SJSA1 (cell line): ENCODE results near the gene GBP7. TPM values are rescaled to one million over a fixed set of nuclear protein-coding genes. Genes with fewer than 3 reads are reported as not detected.

Source experiments
- DNase-seq, 2 experiments: peaks; one replicate each; pipeline ENCODE4 v3.0.0-alpha.2; 2015 to 2020; ENCODE audit warnings: low spot score in 2 of 2, low read depth in 1 of 2
- H3K27ac ChIP-seq: fragments of 250-450 bp; sonication (Bioruptor Pico); 2 replicates; pipeline ENCODE4 v1.5.1; 2020; ENCODE audit warnings: mild to moderate bottlenecking, moderate library complexity
- H3K27me3 ChIP-seq: fragments of 250-450 bp; sonication (Bioruptor Pico); replicated peaks from 2 replicates; pipeline ENCODE4 v1.5.1; 2020; ENCODE audit warnings: mild to moderate bottlenecking, moderate library complexity
- H3K36me3 ChIP-seq: fragments of 250-450 bp; sonication (Bioruptor Pico); 2 replicates; pipeline ENCODE4 v1.5.1; 2020; ENCODE audit warnings: mild to moderate bottlenecking
- H3K4me1 ChIP-seq: fragments of 250-450 bp; sonication (Bioruptor Pico); replicated peaks from 2 replicates; pipeline ENCODE4 v1.6.1; 2021; ENCODE audit warnings: mild to moderate bottlenecking
- H3K4me3 ChIP-seq: fragments of 250-450 bp; sonication (Bioruptor Pico); 2 replicates; pipeline ENCODE4 v1.5.1; 2020; ENCODE audit warnings: mild to moderate bottlenecking
- H3K9me3 ChIP-seq: fragments of 250-450 bp; sonication (Bioruptor Pico); replicated peaks from 2 replicates; pipeline ENCODE4 v1.5.1; 2020; ENCODE audit warnings: mild to moderate bottlenecking
- total RNA-seq: library from RNA; depleted of rRNA; stranded (reverse); fragments of >200 nt; shearing (Covaris generic); gene quantifications from 2 replicates; pipeline ENCODE4 v1.2.3, GENCODE V29; 2014

Gene GBP7
- total RNA-seq, 1 experiment from 2014 or later, result not detected

- H3K36me3 ChIP-seq, result peaks cover 4% of the 10 kb centered on the region; the same call in 1 of the 2 replicates
- H3K4me3 ChIP-seq, result peak overlapping the region; percentile 32
- H3K27ac ChIP-seq, result peak overlapping the region; percentile 33
- H3K4me1 ChIP-seq, result peaks cover 15% of the 10 kb centered on the region
- no peak for DNase-seq
- no peaks in the 10 kb centered on the region for H3K9me3 ChIP-seq
- H3K27me3 ChIP-seq, result no peaks in the 10 kb centered on the region
Measured at GRCh38 chr1:89125240-89125912, 50.4 kb downstream of the GBP7 start.

- Histone ChIP-seq H3K27me3 (no peaks in the 10 kb centered on the region), H3K4me1 (peaks cover 6% of the 10 kb centered on the region), H3K4me3 (no peak overlapping the region), H3K36me3 (peaks cover 33% of the 10 kb centered on the region), H3K9me3 (no peaks in the 10 kb centered on the region), H3K27ac (no peak overlapping the region)
- no peak for DNase-seq
Measured at GRCh38 chr1:89121641-89122040, 54.2 kb downstream of the GBP7 start.

GRCh38 chr1:89114662-89115061 lies 61.1 kb downstream of the GBP7 start:
- no peaks in the 10 kb centered on the region for H3K27me3 ChIP-seq
- no peak for DNase-seq
- H3K9me3 ChIP-seq, result no peaks in the 10 kb centered on the region
- no peak overlapping the region for H3K4me3 ChIP-seq
- peaks cover 38% of the 10 kb centered on the region for H3K36me3 ChIP-seq
- H3K27ac ChIP-seq, result no peak overlapping the region
- no peaks in the 10 kb centered on the region for H3K4me1 ChIP-seq

GRCh38 chr1:89112871-89113613 lies 62.8 kb downstream of the GBP7 start:
- DNase-seq, result no peak
- Histone ChIP-seq H3K27ac (no peak overlapping the region), H3K9me3 (no peaks in the 10 kb centered on the region), H3K4me3 (no peak overlapping the region), H3K36me3 (peaks cover 35% of the 10 kb centered on the region), H3K4me1 (no peaks in the 10 kb centered on the region), H3K27me3 (no peaks in the 10 kb centered on the region)

GRCh38 chr1:89104687-89105086 lies 71.1 kb downstream of the GBP7 start:
- H3K36me3 ChIP-seq, result peaks cover 23% of the 10 kb centered on the region
- no peaks in the 10 kb centered on the region for H3K4me1 ChIP-seq
- H3K4me3 ChIP-seq, result no peak overlapping the region
- no peak for DNase-seq
- H3K9me3 ChIP-seq, result no peaks in the 10 kb centered on the region
- no peaks in the 10 kb centered on the region for H3K27me3 ChIP-seq
- H3K27ac ChIP-seq, result no peak overlapping the region

- DNase-seq, result no peak
- H3K4me1 ChIP-seq, result no peaks in the 10 kb centered on the region
- peaks cover 20% of the 10 kb centered on the region for H3K36me3 ChIP-seq
- H3K4me3 ChIP-seq, result no peak overlapping the region
- no peaks in the 10 kb centered on the region for H3K9me3 ChIP-seq
- H3K27me3 ChIP-seq, result no peaks in the 10 kb centered on the region
- H3K27ac ChIP-seq, result no peak overlapping the region
Measured at GRCh38 chr1:89104147-89104546, 71.7 kb downstream of the GBP7 start.

GRCh38 chr1:89102021-89102420 lies 73.8 kb downstream of the GBP7 start:
- H3K27ac ChIP-seq, result no peak overlapping the region
- no peak for DNase-seq
- H3K4me1 ChIP-seq, result no peaks in the 10 kb centered on the region
- no peak overlapping the region for H3K4me3 ChIP-seq
- H3K36me3 ChIP-seq, result peaks cover 8% of the 10 kb centered on the region; the same call in 1 of the 2 replicates
- H3K9me3 ChIP-seq, result no peaks in the 10 kb centered on the region
- H3K27me3 ChIP-seq, result no peaks in the 10 kb centered on the region

- H3K9me3 ChIP-seq, result no peaks in the 10 kb centered on the region
- peaks cover 2% of the 10 kb centered on the region; the same call in 1 of the 2 replicates for H3K36me3 ChIP-seq
Measured at GRCh38 chr1:89100412-89100811, 75.4 kb downstream of the GBP7 start.

GRCh38 chr1:89098857-89099256 lies 76.9 kb downstream of the GBP7 start:
- Histone ChIP-seq H3K36me3 (no peaks in the 10 kb centered on the region), H3K4me3 (no peak overlapping the region), H3K4me1 (no peaks in the 10 kb centered on the region), H3K9me3 (no peaks in the 10 kb centered on the region), H3K27me3 (no peaks in the 10 kb centered on the region), H3K27ac (no peak overlapping the region)
- no peak for DNase-seq

More at GRCh38 chr1:89100412-89100811, 75.4 kb downstream of the GBP7 start:
- H3K27ac ChIP-seq, result no peak overlapping the region
- H3K4me1 ChIP-seq, result no peaks in the 10 kb centered on the region
- DNase-seq, result no peak
- H3K4me3 ChIP-seq, result no peak overlapping the region
- no peaks in the 10 kb centered on the region for H3K27me3 ChIP-seq

GRCh38 chr1:89095737-89096136 lies 80.1 kb downstream of the GBP7 start:
- no peak overlapping the region for H3K4me3 ChIP-seq
- H3K27ac ChIP-seq, result no peak overlapping the region
- no peaks in the 10 kb centered on the region for H3K36me3 ChIP-seq
- no peaks in the 10 kb centered on the region for H3K4me1 ChIP-seq
- H3K9me3 ChIP-seq, result no peaks in the 10 kb centered on the region
- DNase-seq, result no peak
- H3K27me3 ChIP-seq, result no peaks in the 10 kb centered on the region

- H3K27ac ChIP-seq, result no peak overlapping the region
Measured at GRCh38 chr1:89089962-89090361, 85.8 kb downstream of the GBP7 start.

GRCh38 chr1:89088572-89088971 lies 87.2 kb downstream of the GBP7 start:
- Histone ChIP-seq H3K9me3 (no peaks in the 10 kb centered on the region), H3K36me3 (no peaks in the 10 kb centered on the region), H3K4me1 (no peaks in the 10 kb centered on the region), H3K27me3 (no peaks in the 10 kb centered on the region), H3K27ac (no peak overlapping the region), H3K4me3 (no peak overlapping the region)
- no peak for DNase-seq

More at GRCh38 chr1:89089962-89090361, 85.8 kb downstream of the GBP7 start:
- no peaks in the 10 kb centered on the region for H3K27me3 ChIP-seq
- no peak for DNase-seq
- no peaks in the 10 kb centered on the region for H3K4me1 ChIP-seq
- H3K36me3 ChIP-seq, result no peaks in the 10 kb centered on the region
- H3K4me3 ChIP-seq, result no peak overlapping the region
- no peaks in the 10 kb centered on the region for H3K9me3 ChIP-seq

- no peaks in the 10 kb centered on the region for H3K9me3 ChIP-seq
- DNase-seq, result no peak
- no peaks in the 10 kb centered on the region for H3K36me3 ChIP-seq
- H3K4me3 ChIP-seq, result no peak overlapping the region
- no peaks in the 10 kb centered on the region for H3K4me1 ChIP-seq
- no peaks in the 10 kb centered on the region for H3K27me3 ChIP-seq
- no peak overlapping the region for H3K27ac ChIP-seq
Measured at GRCh38 chr1:89087241-89087640, 88.6 kb downstream of the GBP7 start.

GRCh38 chr1:89085781-89086180 lies 90.0 kb downstream of the GBP7 start:
- H3K27ac ChIP-seq, result no peak overlapping the region
- DNase-seq, result no peak
- H3K27me3 ChIP-seq, result no peaks in the 10 kb centered on the region
- H3K36me3 ChIP-seq, result no peaks in the 10 kb centered on the region
- no peaks in the 10 kb centered on the region for H3K9me3 ChIP-seq
- H3K4me1 ChIP-seq, result no peaks in the 10 kb centered on the region
- H3K4me3 ChIP-seq, result no peak overlapping the region
